T follicular helper cell (primary cell): ENCODE results near the gene TM2D3.

Experiments
- DNase-seq: peaks from one replicate; pipeline ENCODE4 v3.0.0-alpha.2; 2020; ENCODE audit warnings: low read depth

The TM2D3 gene

GRCh38 chr15:101623367-101624304 is 28.5 kb downstream of the TM2D3 start:
- no peak for DNase-seq

DNA sequence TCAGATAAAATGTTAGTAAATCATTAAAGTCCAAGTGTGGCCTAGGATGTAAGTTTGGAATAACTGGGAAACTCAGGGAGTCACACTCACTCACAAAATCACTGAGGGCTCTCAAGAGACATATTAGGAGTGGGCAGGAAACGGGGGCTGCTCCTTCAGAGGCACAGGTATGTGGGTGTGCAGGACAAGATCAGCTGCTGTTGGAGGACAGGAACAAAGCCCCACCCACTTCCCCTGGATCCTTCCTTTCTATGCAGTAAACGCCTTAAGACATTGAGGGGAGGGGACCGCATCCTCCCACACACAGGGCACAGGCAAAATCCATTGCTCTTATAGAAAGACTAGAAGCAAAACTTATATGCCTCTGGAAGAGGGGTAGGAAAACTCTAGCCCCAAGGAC is 30.2 kb downstream of the TM2D3 start:
- DNase-seq: no peak

GRCh38 chr15:101620671-101621070 is 31.5 kb downstream of the TM2D3 start:
- DNase-seq: no peak

DNA sequence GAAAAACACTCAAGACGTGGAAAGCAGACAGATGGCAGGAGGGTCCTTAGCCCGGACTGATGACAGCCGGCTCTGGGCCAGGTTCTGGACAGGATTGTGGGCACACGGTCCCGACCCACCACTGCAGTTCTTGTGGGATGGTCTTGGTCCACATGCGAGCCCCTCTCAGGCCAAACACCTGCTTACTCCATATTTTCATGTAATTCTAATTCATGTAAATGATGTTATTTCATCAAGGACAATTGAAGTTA is 32.6 kb downstream of the TM2D3 start:
- DNase-seq: no peak

GRCh38 chr15:101618851-101619614 is 33.1 kb downstream of the TM2D3 start:
- DNase-seq: no peak

- DNase-seq: no peak
Observed at GRCh38 chr15:101618076-101618475, 34.1 kb downstream of the TM2D3 start.

GRCh38 chr15:101617390-101617965 is 34.7 kb downstream of the TM2D3 start:
- no peak for DNase-seq

- DNase-seq: no peak
Observed at GRCh38 chr15:101615986-101616848, 36.0 kb downstream of the TM2D3 start.

- DNase-seq: no peak
Observed at GRCh38 chr15:101615414-101615985, 36.7 kb downstream of the TM2D3 start.

DNA sequence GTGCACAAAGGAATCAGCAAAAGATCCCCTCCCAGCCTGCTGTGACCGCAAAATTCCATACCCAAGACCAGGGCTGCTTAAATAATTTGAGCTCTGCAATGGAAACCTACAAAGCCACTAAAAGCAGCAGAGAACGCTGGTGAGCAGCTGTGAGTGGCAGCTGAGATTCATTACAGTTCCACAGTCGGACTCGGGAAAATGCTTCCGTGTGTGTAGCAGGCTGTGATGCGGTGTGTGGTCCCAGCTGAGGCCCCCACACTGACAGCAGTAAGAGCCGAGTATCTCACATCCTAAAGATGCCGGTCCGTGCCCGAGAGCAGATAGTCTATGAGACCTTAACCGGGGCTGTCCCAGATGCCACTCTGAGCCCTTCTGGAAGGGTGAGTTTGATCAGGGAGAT is 37.4 kb downstream of the TM2D3 start:
- no peak for DNase-seq

DNA sequence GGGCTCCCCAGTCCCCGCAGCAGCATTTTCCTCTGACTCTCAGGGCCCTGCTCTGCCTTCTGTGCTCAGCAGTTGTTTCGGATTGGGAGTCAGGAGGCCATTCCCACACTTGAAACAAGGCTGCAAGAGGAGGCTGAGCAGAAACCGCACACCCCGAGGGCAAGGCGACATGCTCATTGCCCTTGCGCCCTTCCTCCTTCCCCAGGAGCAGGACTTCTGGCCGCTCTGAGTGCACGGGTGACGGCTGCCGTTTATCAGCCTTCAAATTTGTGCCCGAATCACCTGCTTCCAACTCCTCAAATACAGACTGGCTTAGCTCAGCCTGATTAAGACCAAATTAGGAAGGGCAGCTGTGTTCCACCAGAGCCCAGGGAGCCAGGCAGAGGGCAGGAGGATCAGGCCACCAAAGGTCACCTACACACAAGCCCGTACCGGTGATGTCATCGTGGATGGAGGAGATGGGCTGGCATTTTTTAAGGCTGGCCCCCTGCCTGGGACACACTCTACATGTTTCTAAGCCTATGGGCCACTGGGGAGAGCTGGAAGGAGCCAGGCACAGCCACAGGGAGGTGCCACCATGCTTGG is 38.1 kb downstream of the TM2D3 start:
- DNase-seq: no peak

DNA sequence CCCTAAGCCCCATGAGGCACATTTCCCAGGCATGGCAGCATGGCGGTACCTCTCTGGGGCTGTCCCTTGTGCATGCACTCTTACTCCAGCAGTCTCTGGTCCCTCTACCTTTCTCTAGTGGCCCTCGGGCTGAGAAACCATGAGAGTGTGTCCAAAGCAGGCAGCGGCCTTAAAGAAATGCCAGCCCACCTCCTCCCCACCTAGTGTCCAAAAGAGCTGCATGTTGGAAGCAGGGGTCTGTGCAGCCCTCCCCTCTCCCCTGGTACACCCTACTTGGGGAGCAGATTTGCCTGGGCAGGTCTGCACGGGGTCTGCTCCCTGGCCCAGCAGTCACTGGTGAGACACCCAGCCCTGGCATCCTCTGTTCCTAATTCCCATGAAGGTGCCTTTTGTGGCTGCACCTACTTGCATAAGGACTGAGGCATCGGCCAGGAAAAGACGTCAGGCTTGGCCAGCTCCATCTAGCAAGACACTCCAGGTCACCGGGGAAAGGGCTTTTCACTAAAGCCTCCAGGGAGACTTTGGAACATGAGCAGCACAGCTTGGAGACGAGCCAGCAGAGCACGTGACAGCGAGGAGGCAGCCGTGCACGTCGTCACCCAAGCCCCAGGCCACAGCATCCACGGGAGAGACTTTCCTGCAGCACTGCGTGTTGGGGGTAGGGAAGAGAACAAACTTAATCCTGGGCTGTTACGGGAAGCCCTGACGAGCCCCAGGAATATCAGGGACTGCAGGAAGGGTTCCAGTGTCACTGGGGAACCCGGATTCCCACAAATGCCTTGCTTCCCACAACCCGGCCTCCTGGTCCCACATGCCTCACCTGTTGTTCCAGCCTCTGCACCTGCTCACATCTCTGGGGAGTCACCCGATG is 38.8 kb downstream of the TM2D3 start:
- DNase-seq: no peak

DNA sequence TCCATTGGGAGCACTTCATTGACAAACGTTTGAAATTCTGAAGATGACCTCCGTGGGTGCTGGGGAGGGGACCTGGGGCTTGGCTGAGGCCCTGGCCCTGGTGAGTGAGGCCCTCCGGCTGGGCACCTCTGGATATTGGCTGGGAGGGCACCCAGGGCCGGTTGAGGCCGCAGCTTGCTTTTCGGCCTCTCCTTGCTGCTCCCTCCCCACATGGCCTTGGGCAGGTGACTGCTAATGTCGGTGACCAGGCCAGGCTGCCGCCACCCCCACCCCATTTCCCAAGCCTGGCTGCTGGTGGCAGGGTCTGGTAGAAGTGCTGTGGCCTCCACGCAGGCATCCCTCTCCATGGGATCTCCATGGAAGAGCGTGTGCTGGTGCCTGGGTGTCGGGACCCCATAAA is 39.5 kb downstream of the TM2D3 start:
- DNase-seq: no peak

GRCh38 chr15:101611580-101612299 is 40.4 kb downstream of the TM2D3 start:
- DNase-seq: no peak

GRCh38 chr15:101611007-101611406 is 41.2 kb downstream of the TM2D3 start:
- DNase-seq: no peak

DNA sequence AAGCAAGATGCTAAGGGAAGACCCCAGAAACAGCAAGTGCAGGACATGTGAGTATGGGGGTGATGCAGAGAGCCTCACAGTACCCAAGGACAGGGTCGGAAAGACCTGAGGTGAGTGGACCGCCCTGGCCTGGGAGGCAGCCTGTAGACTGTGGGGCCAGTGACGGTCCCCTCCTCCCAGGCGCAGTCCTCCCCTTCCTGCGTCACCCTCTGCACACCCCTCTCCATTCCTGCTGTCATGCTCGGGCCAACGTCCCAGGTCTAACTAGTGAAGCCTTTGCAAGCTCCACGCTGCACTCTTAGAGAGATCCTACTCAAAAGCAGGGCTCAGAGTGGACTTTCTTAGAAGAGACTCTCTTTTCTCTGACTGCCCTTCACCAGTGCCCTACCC is 41.6 kb downstream of the TM2D3 start:
- DNase-seq: no peak

DNA sequence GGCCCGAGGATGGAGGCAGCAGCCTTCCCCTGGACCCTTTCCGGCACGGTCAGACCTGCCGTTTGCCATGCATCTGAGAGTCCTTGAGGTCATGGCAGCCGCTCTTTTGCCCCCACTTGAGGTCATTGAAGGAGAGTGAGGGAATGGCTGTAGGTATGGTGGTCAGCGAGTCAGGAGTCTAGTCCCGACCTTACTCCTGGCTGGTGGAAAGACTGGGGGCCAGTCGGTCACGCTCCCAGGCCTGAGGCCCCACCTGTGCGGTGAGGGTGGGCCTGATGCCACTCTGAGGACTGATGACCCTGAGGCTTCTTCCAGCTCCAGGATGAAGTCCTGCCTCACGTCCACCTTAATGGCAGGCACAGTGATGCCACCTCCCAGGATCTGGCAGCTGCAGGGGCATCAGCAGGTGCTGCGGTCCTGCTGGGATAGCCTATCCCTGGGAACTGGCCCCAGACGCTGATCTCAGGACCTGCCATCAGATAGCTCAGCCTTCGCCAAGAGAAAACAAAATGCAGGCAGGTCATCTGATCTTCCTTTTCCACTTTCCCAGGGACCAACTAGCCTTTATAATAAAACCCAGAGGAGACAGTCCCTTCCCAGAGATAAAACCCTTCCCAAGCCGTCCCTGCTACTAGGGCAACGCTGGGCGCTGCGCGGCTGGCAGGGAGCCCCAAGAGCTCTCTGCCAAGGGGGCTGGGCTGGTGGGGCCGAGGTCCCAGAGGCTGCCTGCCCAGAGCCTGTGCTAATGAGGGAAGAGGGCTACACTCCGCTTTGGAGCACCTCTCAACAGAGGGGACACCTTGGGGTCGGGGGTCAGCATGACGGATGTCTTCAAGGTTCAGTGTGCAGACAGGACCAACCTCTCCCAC is 42.2 kb downstream of the TM2D3 start:
- DNase-seq: no peak

DNA sequence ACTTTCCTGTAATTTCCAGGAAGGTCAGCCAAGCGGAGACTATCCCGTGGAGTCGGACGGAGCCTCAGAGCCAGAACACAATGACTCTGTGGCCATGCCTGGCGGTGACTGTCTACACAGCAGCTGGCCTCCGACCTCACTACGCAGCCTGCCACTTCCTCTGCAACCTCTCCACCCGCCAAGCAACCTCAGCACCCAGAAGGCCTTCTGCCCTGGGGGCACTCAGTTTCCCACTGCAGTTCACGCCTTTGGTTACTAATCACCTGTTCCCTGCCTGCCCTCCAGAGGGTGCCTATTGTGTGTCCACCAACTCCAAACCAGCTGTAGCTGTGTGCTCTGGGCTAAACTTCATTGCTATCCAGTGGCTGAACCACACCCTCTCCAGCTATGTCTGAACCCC is 44.0 kb downstream of the TM2D3 start:
- no peak for DNase-seq

DNA sequence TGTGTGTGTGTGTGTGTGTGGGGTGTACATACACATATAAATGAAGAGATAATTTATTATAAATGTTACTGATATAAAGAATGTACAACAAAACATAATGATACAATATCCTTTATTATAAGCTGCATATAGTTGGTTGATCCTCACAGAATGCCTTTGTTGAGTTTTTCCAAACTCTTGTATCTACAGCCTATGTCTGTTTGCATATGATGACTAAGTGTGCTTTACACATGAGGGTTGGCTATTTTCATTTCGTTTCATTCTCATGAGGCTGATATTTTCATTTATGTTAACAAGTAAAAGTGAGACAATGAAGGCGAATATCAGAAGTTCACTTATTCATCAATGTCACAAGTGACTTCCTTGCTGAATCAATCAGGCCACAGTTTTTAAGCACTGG is 45.1 kb downstream of the TM2D3 start:
- no peak for DNase-seq
